ENCODE measurements around the gene MACROH2A1. TPM values are rescaled to one million over a fixed set of nuclear protein-coding genes. Genes with fewer than 3 reads are reported as not detected.
"Not testable (repeated sequence)": the region's sequence is repeated elsewhere in the genome, so short reads cannot be mapped to it uniquely, and the experiment has no call there.

Gene MACROH2A1
- total RNA-seq, 4 donors from 2014 or later: 164 to 268 (median 170) TPM

DNA sequence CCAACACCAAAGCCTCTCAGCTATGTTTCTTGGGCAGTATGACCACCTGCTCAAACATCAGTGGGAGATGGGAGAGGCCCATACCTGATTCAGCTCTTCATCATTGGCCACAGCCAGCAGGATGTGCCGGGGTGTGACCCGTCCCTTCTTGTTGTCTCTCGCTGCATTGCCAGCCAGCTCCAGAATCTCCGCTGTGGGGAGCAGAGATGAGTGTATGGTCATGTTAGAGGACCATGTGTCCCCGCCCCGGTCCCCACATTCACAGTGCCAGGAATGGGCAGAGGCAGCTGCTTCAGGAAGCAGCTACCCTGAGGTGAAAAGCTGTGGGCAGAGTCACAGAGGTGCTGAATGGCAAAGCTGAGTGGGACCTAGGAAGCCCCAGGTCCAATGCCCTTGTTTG, 29.1 kb downstream of the MACROH2A1 start:
- no peak for DNase-seq (ENCODE audit: low spot score in 2 of 2)
- H3K27me3 ChIP-seq: no peaks in the 10 kb centered on the region
- no peak for TF ChIP-seq POLR2A (IDR thresholded peaks at IDR 0.05)
- TF ChIP-seq EP300 (IDR thresholded peaks at IDR 0.05): no peak
- TF ChIP-seq, protein P1, sequence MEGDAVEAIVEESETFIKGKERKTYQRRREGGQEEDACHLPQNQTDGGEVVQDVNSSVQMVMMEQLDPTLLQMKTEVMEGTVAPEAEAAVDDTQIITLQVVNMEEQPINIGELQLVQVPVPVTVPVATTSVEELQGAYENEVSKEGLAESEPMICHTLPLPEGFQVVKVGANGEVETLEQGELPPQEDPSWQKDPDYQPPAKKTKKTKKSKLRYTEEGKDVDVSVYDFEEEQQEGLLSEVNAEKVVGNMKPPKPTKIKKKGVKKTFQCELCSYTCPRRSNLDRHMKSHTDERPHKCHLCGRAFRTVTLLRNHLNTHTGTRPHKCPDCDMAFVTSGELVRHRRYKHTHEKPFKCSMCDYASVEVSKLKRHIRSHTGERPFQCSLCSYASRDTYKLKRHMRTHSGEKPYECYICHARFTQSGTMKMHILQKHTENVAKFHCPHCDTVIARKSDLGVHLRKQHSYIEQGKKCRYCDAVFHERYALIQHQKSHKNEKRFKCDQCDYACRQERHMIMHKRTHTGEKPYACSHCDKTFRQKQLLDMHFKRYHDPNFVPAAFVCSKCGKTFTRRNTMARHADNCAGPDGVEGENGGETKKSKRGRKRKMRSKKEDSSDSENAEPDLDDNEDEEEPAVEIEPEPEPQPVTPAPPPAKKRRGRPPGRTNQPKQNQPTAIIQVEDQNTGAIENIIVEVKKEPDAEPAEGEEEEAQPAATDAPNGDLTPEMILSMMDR (IDR thresholded peaks at IDR 0.05): no peak
- peaks cover 0 to 76% (median 10%) of the 10 kb centered on the region in 3 donors for H3K36me3 ChIP-seq
- H3K9me3 ChIP-seq: no peaks in the 10 kb centered on the region
- H3K27ac ChIP-seq: no peak overlapping the region
- no peak overlapping the region for H3K4me3 ChIP-seq
- 96 to 99% methylated on average over 6 of the region's 6 CpGs for WGBS, 2 donors
- peaks cover 0 to 19% (median 0%) of the 10 kb centered on the region in 4 donors for H3K4me1 ChIP-seq

DNA sequence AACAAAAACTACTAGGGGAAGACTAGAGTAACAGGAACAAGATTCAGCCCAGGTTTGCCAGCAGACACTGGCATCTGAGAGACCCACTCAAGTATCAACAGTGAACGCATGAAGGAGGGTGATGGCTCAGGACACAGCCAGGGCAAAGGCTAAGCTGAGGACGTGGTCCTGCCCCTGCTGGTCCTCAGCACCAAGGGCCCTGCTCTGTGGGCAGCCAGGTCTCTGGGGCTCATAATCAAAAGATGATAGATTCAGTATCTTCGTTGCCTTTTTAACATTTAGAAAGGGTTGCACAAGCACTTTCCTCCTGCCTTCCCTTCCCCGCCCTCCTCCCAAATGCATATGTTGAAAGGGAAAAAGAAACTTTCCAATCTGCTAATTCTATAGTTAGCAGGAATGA, 31.5 kb downstream of the MACROH2A1 start:
- no peaks in the 10 kb centered on the region for H3K9me3 ChIP-seq
- no peaks in the 10 kb centered on the region for H3K27me3 ChIP-seq
- no peak overlapping the region for H3K4me3 ChIP-seq
- 73 to 75% methylated on average over 4 of the region's 4 CpGs for WGBS, 2 donors
- peaks cover 0 to 9% (median 0%) of the 10 kb centered on the region in 4 donors for H3K4me1 ChIP-seq
- no peak for DNase-seq (ENCODE audit: low spot score in 2 of 2)
- TF ChIP-seq EP300 (IDR thresholded peaks at IDR 0.05) (no peak), POLR2A (IDR thresholded peaks at IDR 0.05) (no peak)
- TF ChIP-seq, protein P1 (IDR thresholded peaks at IDR 0.05): no peak
- peaks cover 0 to 72% (median 10%) of the 10 kb centered on the region in 3 donors for H3K36me3 ChIP-seq
- no peak overlapping the region for H3K27ac ChIP-seq

DNA sequence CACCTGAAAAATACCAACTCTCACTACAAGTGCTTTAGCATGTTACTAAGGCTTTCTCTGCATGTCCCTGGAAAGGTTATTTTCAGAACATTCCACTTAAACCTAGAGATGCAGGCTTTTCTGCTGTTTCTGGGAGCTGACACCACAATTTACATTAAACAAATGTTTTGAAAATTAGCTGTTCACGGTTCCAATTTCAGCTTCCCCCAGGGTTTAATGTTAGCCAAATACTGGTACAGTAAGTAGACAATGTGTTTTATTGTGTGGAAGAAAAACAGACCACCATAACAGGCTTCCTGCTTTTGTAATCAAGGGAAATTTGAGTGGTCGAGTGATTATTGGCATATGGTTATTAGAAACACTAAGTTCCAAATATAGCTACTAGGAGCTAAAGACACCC, 32.0 kb downstream of the MACROH2A1 start:
- Histone ChIP-seq H3K4me1 (peaks cover 0 to 6% (median 0%) of the 10 kb centered on the region in 4 donors), H3K9me3 (no peaks in the 10 kb centered on the region), H3K4me3 (no peak overlapping the region), H3K27ac (no peak overlapping the region), H3K36me3 (peaks cover 0 to 70% (median 10%) of the 10 kb centered on the region in 3 donors), H3K27me3 (no peaks in the 10 kb centered on the region)
- WGBS, 2 donors: 24 to 29% methylated on average over 2 of the region's 2 CpGs
- TF ChIP-seq EP300 (IDR thresholded peaks at IDR 0.05): no peak
- TF ChIP-seq, protein P1 (IDR thresholded peaks at IDR 0.05): no peak
- no peak for TF ChIP-seq POLR2A (IDR thresholded peaks at IDR 0.05)
- DNase-seq (ENCODE audit: low spot score in 2 of 2): no peak

DNA sequence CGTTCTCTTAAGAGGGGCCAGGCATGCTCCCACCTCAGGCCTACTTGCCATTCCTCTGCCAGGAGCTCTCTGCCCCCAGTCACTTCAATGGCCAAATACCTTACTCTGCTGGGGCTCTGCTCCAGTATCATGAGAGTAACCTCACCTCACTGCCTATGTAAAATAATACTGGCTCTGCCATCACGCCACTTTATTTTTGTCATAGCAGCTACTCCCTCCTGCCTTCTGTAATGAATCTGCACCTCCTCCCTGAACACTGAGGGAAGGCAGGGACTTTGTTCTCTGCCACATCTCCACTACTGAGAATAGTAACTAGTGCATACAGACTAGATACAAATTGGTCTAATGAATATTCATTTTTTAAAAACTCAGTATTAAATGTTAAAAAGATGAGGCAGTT, 33.8 kb downstream of the MACROH2A1 start:
- Histone ChIP-seq H3K9me3 (no peaks in the 10 kb centered on the region), H3K4me1 (peaks cover 0 to 7% (median 0%) of the 10 kb centered on the region in 4 donors), H3K36me3 (peaks cover 0 to 73% (median 11%) of the 10 kb centered on the region in 3 donors), H3K4me3 (no peak overlapping the region), H3K27me3 (no peaks in the 10 kb centered on the region), H3K27ac (no peak overlapping the region)
- 84% methylated on average over 2 of the region's 2 CpGs for WGBS, 2 donors
- no peak for DNase-seq (ENCODE audit: low spot score in 2 of 2)
- TF ChIP-seq, protein P1 (IDR thresholded peaks at IDR 0.05): no peak
- no peak for TF ChIP-seq EP300 (IDR thresholded peaks at IDR 0.05)
- TF ChIP-seq POLR2A (IDR thresholded peaks at IDR 0.05): no peak

DNA sequence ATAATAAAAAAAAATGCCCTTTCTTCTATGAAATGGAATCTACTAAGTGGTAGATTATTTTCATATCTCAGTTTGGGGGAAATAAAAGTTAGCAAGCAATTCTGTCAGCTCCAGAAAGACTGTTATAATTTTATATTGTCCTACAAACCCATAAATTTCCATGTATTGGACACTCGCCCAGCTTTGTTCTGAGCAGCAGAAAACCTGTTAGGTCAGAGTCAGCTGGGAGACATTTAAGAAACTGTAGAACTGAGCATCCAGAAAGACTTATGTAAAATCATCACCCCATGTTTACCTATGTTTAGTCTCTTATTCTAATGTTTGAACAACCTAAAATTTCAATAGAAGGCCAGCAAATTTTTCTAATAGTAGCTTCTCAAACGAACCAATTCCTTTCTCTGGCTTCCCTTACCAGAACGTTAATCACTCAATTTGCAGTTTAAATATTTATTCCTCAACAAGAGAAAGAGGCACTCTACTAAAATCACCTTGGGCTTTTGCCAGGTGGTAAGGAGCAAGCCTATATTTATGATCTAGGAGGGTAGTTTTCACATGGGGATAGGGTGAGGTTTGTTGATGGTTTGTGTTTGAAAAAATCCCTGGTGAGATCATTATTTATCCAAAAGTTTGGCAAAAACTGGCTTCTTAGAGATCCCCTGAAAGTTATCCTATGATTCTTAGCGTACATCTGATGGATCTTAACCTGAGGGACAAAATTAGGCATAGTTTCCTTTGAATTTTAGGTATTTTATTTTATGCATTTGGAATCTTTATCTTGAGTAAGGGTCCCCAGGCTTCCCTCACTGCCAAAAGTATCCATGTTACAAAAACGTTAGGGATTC, 34.4 kb downstream of the MACROH2A1 start:
- Histone ChIP-seq H3K4me3 (no peak overlapping the region), H3K36me3 (peaks cover 0 to 73% (median 15%) of the 10 kb centered on the region in 3 donors), H3K27me3 (no peaks in the 10 kb centered on the region), H3K27ac (no peak overlapping the region), H3K4me1 (peaks cover 0 to 10% (median 0%) of the 10 kb centered on the region in 4 donors), H3K9me3 (no peaks in the 10 kb centered on the region)
- DNase-seq (ENCODE audit: low spot score in 2 of 2): no peak
- 59 to 75% methylated on average over 5 of the region's 5 CpGs for WGBS, 2 donors
- TF ChIP-seq POLR2A (IDR thresholded peaks at IDR 0.05) (no peak), EP300 (IDR thresholded peaks at IDR 0.05) (no peak)
- TF ChIP-seq, protein P1 (IDR thresholded peaks at IDR 0.05): no peak

DNA sequence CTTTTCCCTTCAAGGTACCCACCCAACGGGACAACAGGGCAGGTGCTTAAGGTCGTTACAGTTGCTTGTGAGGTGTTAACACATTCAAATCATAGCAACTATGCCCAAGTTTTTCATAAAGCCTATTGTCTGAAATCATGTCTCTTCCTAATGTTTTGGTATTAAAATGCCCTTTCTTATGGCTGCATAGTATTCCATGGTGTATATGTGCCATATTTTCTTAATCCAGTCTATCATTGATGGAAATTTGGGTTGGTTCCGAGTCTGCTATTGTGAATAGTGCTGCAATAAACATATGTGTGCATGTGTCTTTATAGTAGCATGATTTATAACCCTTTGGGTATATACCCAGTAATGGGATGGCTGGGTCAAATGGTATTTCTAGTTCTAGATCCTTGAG, 35.7 kb downstream of the MACROH2A1 start:
- H3K9me3 ChIP-seq; H3K27ac ChIP-seq; H3K4me1 ChIP-seq; DNase-seq (ENCODE audit: low spot score in 2 of 2); H3K27me3 ChIP-seq; H3K4me3 ChIP-seq: not testable (repeated sequence)
- H3K36me3 ChIP-seq: peaks cover 0 to 64% (median 11%) of the 10 kb centered on the region in 3 donors
- WGBS, 2 donors: 92 to 99% methylated on average over 3 of the region's 3 CpGs
